Kidney (tissue), 14 donors: Measurements from ENCODE around the gene NDUFS6. TPM values are rescaled to one million over a fixed set of nuclear protein-coding genes. Genes with fewer than 3 reads are reported as not detected.

Experiments
- DNase-seq, 5 donors: peaks; one replicate each; pipeline ENCODE4 v3.0.0-alpha.2; 2013 to 2020
- FAIRE-seq: peaks from 2 replicates; lab custom pipeline; 2012; peaks lifted over from hg19 to GRCh38; lab: Jason Lieb, UNC
- H3K27ac ChIP-seq, 2 donors: one replicate each; pipeline ENCODE4 v1.7.0; 2013; ENCODE audit warnings: low read depth in 2 of 2, low read length in 2 of 2, inconsistent platforms in 1 of 2
- H3K27me3 ChIP-seq: one replicate; pipeline ENCODE4 v1.7.1; 2013; ENCODE audit warnings: low read length, inconsistent platforms; ENCODE audit not compliant: control insufficient read depth, insufficient read depth
- H3K36me3 ChIP-seq, 3 donors: one replicate each; pipeline versions ENCODE4 v1.7.0 to v1.7.1; 2013; ENCODE audit warnings: low read length in 3 of 3, control low read depth in 1 of 3, inconsistent platforms in 1 of 3; ENCODE audit not compliant: insufficient read depth in 3 of 3, control insufficient read depth in 2 of 3
- H3K4me1 ChIP-seq, 3 donors: one replicate each; pipeline versions ENCODE4 v1.7.0 to v1.7.1; 2013; ENCODE audit warnings: low read length in 3 of 3, inconsistent platforms in 1 of 3, low read depth in 1 of 3; ENCODE audit not compliant: control insufficient read depth in 2 of 3, insufficient read depth in 2 of 3
- H3K4me3 ChIP-seq, 3 donors: one replicate each; pipeline versions ENCODE4 v1.7.0 to v1.8.1; 2013; ENCODE audit warnings: low read length in 3 of 3, control low read depth in 1 of 3, inconsistent platforms in 1 of 3
- H3K9ac ChIP-seq, 3 donors: one replicate each; pipeline versions ENCODE4 v1.7.0 to v1.7.1; 2013; ENCODE audit warnings: low read length in 3 of 3, control low read depth in 1 of 3, inconsistent platforms in 1 of 3
- H3K9me3 ChIP-seq, 3 donors: one replicate each; pipeline versions ENCODE4 v1.7.0 to v1.7.1; 2013; ENCODE audit warnings: low read length in 3 of 3, control low read depth in 1 of 3, inconsistent platforms in 1 of 3; ENCODE audit not compliant: control insufficient read depth in 2 of 3, insufficient read depth in 1 of 3
- CTCF ChIP-seq: IDR thresholded peaks from 3 replicates; pipeline ENCODE4 v1.5.1; 2012; ENCODE audit warnings: mild to moderate bottlenecking, moderate library complexity, borderline replicate concordance; ENCODE audit not compliant: insufficient read depth; ENCODE audit errors: extremely low read depth
- intact Hi-C: fragments of 100-400 bp; cut with DNase I; formaldehyde crosslinking; loops from one replicate; pipeline ENCODE4 v1.11.1; 2022
- polyA plus RNA-seq: library from polyadenylated mRNA; stranded (reverse); fragments of 350-450 nt; fragmentation: Illumina TruSeq; extraction: RNeasy Lipid Tissue Mini Kit (QIAGEN cat#74804); gene quantifications from one replicate; pipeline ENCODE4 v1.2.3, GENCODE V29; 2014; ENCODE audit warnings: low read depth, low replicate concordance; ENCODE audit not compliant: insufficient read depth
- total RNA-seq: library from RNA; stranded (reverse); fragmentation: NEBNext Ultra II Directional; extraction: Animal tissue kit (Norgen Biotek cat#: 25700); gene quantifications from one replicate; pipeline ENCODE4 v1.2.1, GENCODE V29; 2021
- donor health status: control.
- donor health status: control.
- donor health status: control.
- donor health status: control.
- donor health status: control.
- donor health status: DM: yes; HTN: yes; CAD: no.
- donor health status: Normal renal cell carcinoma (clear cell type).

Gene NDUFS6
- total and polyA plus RNA-seq, 2 donors from 2014 or later, result 31.1 to 164 TPM

GRCh38 chr5:1844708-1845436, 43.7 kb downstream of the NDUFS6 start:
- intact Hi-C loops, result no loop called here
- Histone ChIP-seq H3K36me3 (no peaks in the 10 kb centered on the region), H3K27me3 (peaks cover 7% of the 10 kb centered on the region), H3K9ac (no peak overlapping the region), H3K27ac (no peak overlapping the region), H3K4me3 (no peak overlapping the region), H3K9me3 (no peaks in the 10 kb centered on the region), H3K4me1 (no peaks in the 10 kb centered on the region)
- no peak for DNase-seq
- no peak for FAIRE-seq
- TF ChIP-seq CTCF, result no peak

GRCh38 chr5:1845696-1846095, 44.5 kb downstream of the NDUFS6 start:
- no peak for TF ChIP-seq CTCF
- H3K4me3 ChIP-seq, result no peak overlapping the region
- H3K27ac ChIP-seq, result no peak overlapping the region
- H3K9me3 ChIP-seq, result no peaks in the 10 kb centered on the region
- no peak overlapping the region for H3K9ac ChIP-seq
- peaks cover 8% of the 10 kb centered on the region for H3K27me3 ChIP-seq
- H3K36me3 ChIP-seq, result no peaks in the 10 kb centered on the region
- DNase-seq (no peak), FAIRE-seq (no peak)
- intact Hi-C loops, result no loop called here
- no peaks in the 10 kb centered on the region for H3K4me1 ChIP-seq

GRCh38 chr5:1846583-1846982, 45.4 kb downstream of the NDUFS6 start:
- H3K9me3 ChIP-seq, result no peaks in the 10 kb centered on the region
- no peak overlapping the region for H3K9ac ChIP-seq
- no peak overlapping the region for H3K27ac ChIP-seq
- peaks cover 10% of the 10 kb centered on the region for H3K27me3 ChIP-seq
- H3K4me1 ChIP-seq, result no peaks in the 10 kb centered on the region
- FAIRE-seq, result no peak
- intact Hi-C loops, result no loop called here
- H3K4me3 ChIP-seq, result no peak overlapping the region
- no peaks in the 10 kb centered on the region for H3K36me3 ChIP-seq
- no peak for TF ChIP-seq CTCF
- peak in 1 of 5 donors; percentile 44 for DNase-seq

- FAIRE-seq, result no peak
- Histone ChIP-seq H3K4me1 (no peaks in the 10 kb centered on the region), H3K36me3 (no peaks in the 10 kb centered on the region), H3K4me3 (no peak overlapping the region), H3K9ac (no peak overlapping the region), H3K27me3 (peaks cover 14% of the 10 kb centered on the region), H3K9me3 (no peaks in the 10 kb centered on the region), H3K27ac (no peak overlapping the region)
- TF ChIP-seq CTCF, result no peak
- intact Hi-C loops, result no loop called here
- peak in 1 of 5 donors; percentile 29 for DNase-seq
Observed at GRCh38 chr5:1847056-1847455, 45.8 kb downstream of the NDUFS6 start.
